Hepatocyte (in vitro differentiated cells): ENCODE results near the gene TMEM255A. TPM values are rescaled to one million over a fixed set of nuclear protein-coding genes. Genes with fewer than 3 reads are reported as not detected.

Experiments
- DNase-seq: peaks from one replicate; pipeline ENCODE4 v3.0.0-alpha.2; 2016; ENCODE audit warnings: low spot score
- H2AFZ ChIP-seq: fragments of 200-600 bp; sonication (generic); 2 replicates; pipeline ENCODE4 v1.6.0; 2016; ENCODE audit warnings: antibody characterized with exemption, mild to moderate bottlenecking
- H3K27ac ChIP-seq: fragments of 200-600 bp; sonication (generic); 2 replicates; pipeline ENCODE4 v1.5.1; 2016; ENCODE audit warnings: mild to moderate bottlenecking
- H3K27me3 ChIP-seq: fragments of 200-600 bp; sonication (generic); 2 replicates; pipeline ENCODE4 v1.6.1; 2016
- H3K36me3 ChIP-seq: fragments of 200-600 bp; sonication (generic); replicated peaks from 2 replicates; pipeline ENCODE4 v1.5.1; 2016; ENCODE audit warnings: low read depth; ENCODE audit not compliant: insufficient read depth
- H3K4me1 ChIP-seq: fragments of 200-600 bp; sonication (generic); 2 replicates; pipeline ENCODE4 v1.5.1; 2016; ENCODE audit warnings: mild to moderate bottlenecking, moderate library complexity; ENCODE audit not compliant: insufficient read depth
- H3K4me2 ChIP-seq: fragments of 200-600 bp; sonication (generic); 2 replicates; pipeline ENCODE4 v1.6.0; 2016
- H3K4me3 ChIP-seq: fragments of 200-600 bp; sonication (generic); 2 replicates; pipeline ENCODE4 v1.5.1; 2016; ENCODE audit warnings: mild to moderate bottlenecking
- H3K79me2 ChIP-seq: fragments of 200-600 bp; sonication (generic); 2 replicates; pipeline ENCODE4 v1.6.0; 2017; ENCODE audit warnings: mild to moderate bottlenecking
- H3K9me2 ChIP-seq: fragments of 200-600 bp; sonication (generic); replicated peaks from 2 replicates; pipeline ENCODE4 v1.6.0; 2017; ENCODE audit warnings: mild to moderate bottlenecking; ENCODE audit not compliant: insufficient read depth
- H3K9me3 ChIP-seq: fragments of 200-600 bp; sonication (generic); 2 replicates; pipeline ENCODE4 v1.5.1; 2016; ENCODE audit warnings: low read depth, mild to moderate bottlenecking
- H4K20me1 ChIP-seq: fragments of 200-600 bp; sonication (generic); 2 replicates; pipeline ENCODE4 v1.6.0; 2016; ENCODE audit warnings: mild to moderate bottlenecking; ENCODE audit not compliant: insufficient read depth, poor library complexity, severe bottlenecking
- EZH2 ChIP-seq: fragments of 200-600 bp; sonication (generic); IDR thresholded peaks from 2 replicates; pipeline ENCODE4 v1.6.1; 2016; ENCODE audit warnings: antibody characterized with exemption, mild to moderate bottlenecking, borderline replicate concordance
- EZH2phosphoT487 ChIP-seq: fragments of 200-600 bp; sonication (generic); IDR thresholded peaks from one replicate; pipeline ENCODE4 v1.6.1; 2018; ENCODE audit warnings: antibody characterized with exemption, mild to moderate bottlenecking, low read depth, moderate library complexity; ENCODE audit not compliant: unreplicated experiment, severe bottlenecking
- WGBS: methylation state at CpG from one replicate; pipeline ENCODE4 v1.1.6; 2016; ENCODE audit warnings: low lambda C conversion rate; ENCODE audit errors: missing lambda C conversion rate; 5-methylcytosine and 5-hydroxymethylcytosine counted together
- polyA plus RNA-seq: library from polyadenylated mRNA; unstranded; fragments of >200 nt; fragmentation: Nextera tagmentation; extraction: Ambion mirVana; gene quantifications from 2 replicates; pipeline ENCODE4 v1.2.1, GENCODE V29; 2016
- total RNA-seq: library from RNA; depleted of rRNA; stranded (reverse); fragments of >200 nt; gene quantifications from 2 replicates; pipeline ENCODE4 v1.2.3, GENCODE V29; 2014
- TF ChIP-seq, protein P1 (sequence below): fragments of 200-600 bp; sonication (generic); IDR thresholded peaks from 2 replicates; pipeline ENCODE4 v1.5.1; 2016; ENCODE audit warnings: antibody characterized with exemption, mild to moderate bottlenecking; ENCODE audit not compliant: poor library complexity

TMEM255A gene
- total and polyA plus RNA-seq, 2 experiments from 2014 or later: 0.77 to 2.2 TPM

DNA sequence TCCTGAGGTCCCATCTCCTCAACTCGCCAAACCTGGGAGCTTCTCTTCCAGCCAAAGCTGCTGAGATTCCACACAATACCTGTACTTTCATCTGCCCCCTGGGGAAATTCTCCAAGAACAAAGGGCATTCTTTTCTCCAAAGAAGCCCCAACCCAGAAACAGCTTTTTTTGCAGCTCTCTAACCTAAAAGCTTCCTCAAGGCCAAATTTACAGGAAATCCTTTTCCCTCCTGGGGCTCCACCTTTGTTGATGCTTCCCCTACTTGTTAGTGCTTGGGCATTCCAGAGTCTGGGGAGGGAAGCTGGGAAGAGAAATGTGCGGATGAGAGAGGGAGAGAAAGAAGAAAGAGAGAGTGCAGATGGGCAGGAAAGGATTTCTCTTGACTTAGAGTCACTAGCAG is 36.3 kb downstream of the TMEM255A start:
- Histone ChIP-seq H3K9me2 (no peaks in the 10 kb centered on the region), H3K79me2 (no peaks in the 10 kb centered on the region), H3K4me1 (no peaks in the 10 kb centered on the region), H3K27ac (no peak overlapping the region), H3K4me3 (no peak overlapping the region), H2AFZ (no peak overlapping the region), H4K20me1 (no peaks in the 10 kb centered on the region), H3K27me3 (no peaks in the 10 kb centered on the region), H3K36me3 (no peaks in the 10 kb centered on the region), H3K4me2 (no peak overlapping the region), H3K9me3 (no peaks in the 10 kb centered on the region)
- no peak for DNase-seq
- TF ChIP-seq EZH2phosphoT487 (no peak), EZH2 (no peak)
- TF ChIP-seq, protein P1, sequence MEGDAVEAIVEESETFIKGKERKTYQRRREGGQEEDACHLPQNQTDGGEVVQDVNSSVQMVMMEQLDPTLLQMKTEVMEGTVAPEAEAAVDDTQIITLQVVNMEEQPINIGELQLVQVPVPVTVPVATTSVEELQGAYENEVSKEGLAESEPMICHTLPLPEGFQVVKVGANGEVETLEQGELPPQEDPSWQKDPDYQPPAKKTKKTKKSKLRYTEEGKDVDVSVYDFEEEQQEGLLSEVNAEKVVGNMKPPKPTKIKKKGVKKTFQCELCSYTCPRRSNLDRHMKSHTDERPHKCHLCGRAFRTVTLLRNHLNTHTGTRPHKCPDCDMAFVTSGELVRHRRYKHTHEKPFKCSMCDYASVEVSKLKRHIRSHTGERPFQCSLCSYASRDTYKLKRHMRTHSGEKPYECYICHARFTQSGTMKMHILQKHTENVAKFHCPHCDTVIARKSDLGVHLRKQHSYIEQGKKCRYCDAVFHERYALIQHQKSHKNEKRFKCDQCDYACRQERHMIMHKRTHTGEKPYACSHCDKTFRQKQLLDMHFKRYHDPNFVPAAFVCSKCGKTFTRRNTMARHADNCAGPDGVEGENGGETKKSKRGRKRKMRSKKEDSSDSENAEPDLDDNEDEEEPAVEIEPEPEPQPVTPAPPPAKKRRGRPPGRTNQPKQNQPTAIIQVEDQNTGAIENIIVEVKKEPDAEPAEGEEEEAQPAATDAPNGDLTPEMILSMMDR: no peak
- 59% methylated on average over 2 of the region's 2 CpGs for whole genome bisulfite sequencing

DNA sequence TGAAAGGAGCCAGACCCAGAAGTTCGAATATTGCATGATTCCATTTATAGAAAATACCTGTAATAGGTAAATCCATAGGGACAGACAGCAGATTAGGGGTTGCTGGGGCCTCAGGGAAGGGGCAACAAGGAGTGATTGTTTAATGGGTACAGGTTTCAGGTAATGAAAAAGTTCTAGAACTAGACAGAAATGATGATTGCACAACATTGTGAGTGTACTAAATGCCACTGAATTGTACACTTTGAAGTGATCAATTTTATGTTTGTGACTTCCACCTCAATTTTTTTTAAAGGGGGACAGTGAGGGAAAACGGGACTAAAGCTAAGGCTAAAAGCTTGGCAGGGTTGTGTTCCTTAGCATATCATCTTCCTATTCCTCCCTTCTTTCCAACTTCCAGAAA is 37.1 kb downstream of the TMEM255A start:
- Histone ChIP-seq H3K4me1 (no peaks in the 10 kb centered on the region), H3K27ac (no peak overlapping the region), H3K9me2 (no peaks in the 10 kb centered on the region), H3K4me3 (no peak overlapping the region), H3K79me2 (no peaks in the 10 kb centered on the region), H4K20me1 (no peaks in the 10 kb centered on the region), H2AFZ (no peak overlapping the region), H3K4me2 (no peak overlapping the region), H3K9me3 (no peaks in the 10 kb centered on the region), H3K27me3 (no peaks in the 10 kb centered on the region), H3K36me3 (no peaks in the 10 kb centered on the region)
- DNase-seq: no peak
- WGBS: 71% methylated on average over 2 of the region's 2 CpGs
- TF ChIP-seq EZH2 (no peak), EZH2phosphoT487 (no peak)
- TF ChIP-seq, protein P1: no peak

DNA sequence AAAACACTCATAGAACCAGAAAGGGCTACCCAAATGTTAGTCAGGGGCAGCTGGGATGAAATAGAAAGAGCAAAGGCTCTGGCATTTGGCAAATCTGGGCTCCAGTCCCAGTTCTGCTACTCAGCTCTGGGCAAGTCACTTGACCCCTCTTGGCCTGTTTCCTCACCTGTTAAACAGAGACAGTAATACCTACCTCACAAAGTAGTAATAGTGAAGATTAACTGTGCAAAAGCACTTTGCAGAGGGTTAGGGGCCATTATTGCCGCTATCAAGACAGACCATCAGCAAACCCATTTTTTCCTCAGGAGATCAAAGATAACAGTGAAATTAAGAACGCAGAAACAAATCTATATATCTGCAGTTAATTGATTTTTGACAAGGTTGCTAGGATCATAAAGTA is 40.0 kb downstream of the TMEM255A start:
- H3K36me3 ChIP-seq: no peaks in the 10 kb centered on the region
- no peaks in the 10 kb centered on the region for H3K27me3 ChIP-seq
- DNase-seq: no peak
- no peaks in the 10 kb centered on the region for H3K79me2 ChIP-seq
- H3K27ac ChIP-seq: no peak overlapping the region
- no peaks in the 10 kb centered on the region for H3K9me2 ChIP-seq
- H4K20me1 ChIP-seq: no peaks in the 10 kb centered on the region
- no peak overlapping the region for H3K4me2 ChIP-seq
- TF ChIP-seq EZH2 (no peak), EZH2phosphoT487 (no peak)
- TF ChIP-seq, protein P1: no peak
- H3K9me3 ChIP-seq: no peaks in the 10 kb centered on the region
- H2AFZ ChIP-seq: no peak overlapping the region
- no peak overlapping the region for H3K4me3 ChIP-seq
- WGBS: 46% methylated on average over 2 of the region's 2 CpGs
- H3K4me1 ChIP-seq: no peaks in the 10 kb centered on the region

DNA sequence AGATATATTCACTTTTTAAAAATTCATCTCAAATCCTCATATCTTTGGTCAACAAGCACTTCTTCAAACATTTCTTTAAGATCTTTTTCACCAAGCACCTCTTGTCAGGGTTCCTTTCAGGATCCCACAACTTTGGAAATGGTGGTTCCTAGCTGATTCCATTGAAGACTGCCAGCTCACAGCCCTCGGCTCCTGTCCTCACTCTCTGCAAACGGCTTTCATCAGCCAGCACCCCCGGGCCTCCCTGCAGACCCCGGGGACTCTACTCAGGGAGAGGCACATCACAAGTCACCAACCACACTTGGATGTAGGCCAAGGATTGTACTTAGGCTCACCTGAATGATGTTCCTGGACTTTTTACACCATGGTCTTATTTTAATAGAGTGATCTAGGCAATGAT is 40.7 kb downstream of the TMEM255A start:
- Histone ChIP-seq H3K27ac (no peak overlapping the region), H3K9me3 (no peaks in the 10 kb centered on the region), H3K36me3 (no peaks in the 10 kb centered on the region), H3K27me3 (no peaks in the 10 kb centered on the region), H3K9me2 (no peaks in the 10 kb centered on the region), H2AFZ (no peak overlapping the region), H3K4me3 (no peak overlapping the region), H3K4me2 (no peak overlapping the region), H4K20me1 (no peaks in the 10 kb centered on the region), H3K79me2 (no peaks in the 10 kb centered on the region), H3K4me1 (no peaks in the 10 kb centered on the region)
- no peak for DNase-seq
- TF ChIP-seq EZH2 (no peak), EZH2phosphoT487 (no peak)
- TF ChIP-seq, protein P1: no peak
- WGBS: 81% methylated on average over 4 of the region's 4 CpGs
